Heart left ventricle (tissue), 16 donors: ENCODE data around the gene LMCD1. TPM values are rescaled to one million over a fixed set of nuclear protein-coding genes. Genes with fewer than 3 reads are reported as not detected.
A peak's percentile ranks its signal among the peaks of the same experiment; 100 is the strongest.

ENCODE experiments used
- ATAC-seq, 4 donors: fragments of 200-7000 bp; cut with Tn5 transposase; one replicate each; pipeline ENCODE4 v1.9.1; 2020 to 2022; ENCODE audit warnings: moderate library complexity in 4 of 4, mild to moderate bottlenecking in 3 of 4, moderate number of reproducible peaks in 1 of 4
- DNase-seq, 5 donors: peaks; one replicate each; pipeline ENCODE4 v3.0.0-alpha.2; 2020
- H3K27ac ChIP-seq, 12 donors: fragments of 200-600 bp; sonication (generic) in 4 of 12; one replicate each; pipeline versions ENCODE4 v1.5.0 to v1.8.0; 2016 to 2022; ENCODE audit warnings: mild to moderate bottlenecking in 2 of 12
- H3K27me3 ChIP-seq, 9 donors: fragments of 200-600 bp; sonication (generic) in 2 of 9; one replicate each; pipeline versions ENCODE4 v1.5.1 to v1.8.0; 2016 to 2022; ENCODE audit warnings: mild to moderate bottlenecking in 3 of 9
- H3K36me3 ChIP-seq, 9 donors: fragments of 200-600 bp; sonication (generic) in 2 of 9; one replicate each; pipeline versions ENCODE4 v1.5.0 to v1.8.0; 2018 to 2022; ENCODE audit warnings: mild to moderate bottlenecking in 2 of 9
- H3K4me1 ChIP-seq, 12 donors: fragments of 200-600 bp; sonication (generic) in 4 of 12; one replicate each; pipeline versions ENCODE4 v1.5.0 to v1.8.0; 2016 to 2022; ENCODE audit warnings: mild to moderate bottlenecking in 3 of 12
- H3K4me3 ChIP-seq, 12 donors: fragments of 200-600 bp; sonication (generic) in 4 of 12; one replicate each; pipeline versions ENCODE4 v1.5.0 to v1.8.0; 2017 to 2022; ENCODE audit warnings: mild to moderate bottlenecking in 9 of 12, moderate library complexity in 4 of 12
- H3K9me3 ChIP-seq, 12 donors: fragments of 200-600 bp; sonication (generic) in 4 of 12; one replicate each; pipeline versions ENCODE4 v1.5.0 to v1.8.0; 2016 to 2022; ENCODE audit warnings: mild to moderate bottlenecking in 1 of 12
- CTCF ChIP-seq, 12 donors: fragments of 200-600 bp; sonication (generic) in 4 of 12; IDR thresholded peaks; one replicate each; pipeline versions ENCODE4 v1.5.0 to v1.8.0; 2018 to 2022; ENCODE audit warnings: antibody characterized with exemption in 12 of 12, mild to moderate bottlenecking in 5 of 12
- POLR2A ChIP-seq, 2 donors: fragments of 450-650 bp; IDR thresholded peaks; one replicate each; pipeline ENCODE4 v1.6.1; 2017; ENCODE audit warnings: antibody characterized with exemption in 2 of 2, mild to moderate bottlenecking in 2 of 2, moderate library complexity in 2 of 2
- WGBS, 4 donors: extraction: QIAGEN DNeasy Blood & Tissue Kit in 2 of 4; methylation state at CpG; one replicate each; pipeline versions ENCODE4 v1.1.5 to v1.1.7; 2013 to 2018; 5-methylcytosine and 5-hydroxymethylcytosine counted together
- intact Hi-C, 10 donors: fragments of 100-400 bp; cut with DNase I; formaldehyde crosslinking; loops; one replicate each; pipeline versions ENCODE4 v1.11.1 to v1.14.2; 2022
- polyA plus RNA-seq, 2 donors: library from polyadenylated mRNA; stranded (reverse); fragments of 200-250 nt; gene quantifications; one replicate each; pipeline ENCODE4 v1.2.3, GENCODE V29; 2013
- total RNA-seq, 9 donors: library from RNA; depleted of rRNA in 2 of 9; stranded (reverse); fragments of >200 nt in 2 of 9; fragmentation: NEBNext Ultra II Directional in 3 of 9; extraction: Animal tissue kit (Norgen Biotek cat#: 25700) in 3 of 9; gene quantifications; one replicate each; pipeline versions ENCODE4 v1.1.0 to v1.2.4, GENCODE V29; 2016 to 2023
- donor health status: ischemic (EF 13 %, LVEDD 7.1; RV severe dilation, severe dysfunction).
- donor health status: healthy with polysubstance abuse.
- donor health status: DM: no; HTN: yes; CAD: no.
- donor health status: DM: no; HTN: no; CAD: no.
- donor health status: ischemic (EF 25% LVEDD 6.9; RV normal size, moderate dysfunction).
- donor health status: ischemic (EF 25% LVEDD 5.7; RV mildly dilated, moderate dysfunction).
- donor health status: healthy.
- donor health status: DM: yes; HTN: yes; CAD: no.
- donor health status: ischemic (EF 35%, LVEDD 5.7; RV mildly dilated, moderate dysfunction).
- donor health status: nonischemic (EF 11% LVEDD 7.7; RV severe dilation, severe dysfunction).
- donor health status: DM: yes; HTN: yes; CAD: no.
- donor health status: PGD.
- donor health status: ischemic (EF 29% LVEDD 5.4; RV normal size, mild dysfunction).
- donor health status: nonischemic (EF 23%, LVEDD 6.1; RV moderate dilation, normal function).

The LMCD1 gene
- total and polyA plus RNA-seq, 11 donors = 34.9 to 661 (median 54.6) TPM

DNA sequence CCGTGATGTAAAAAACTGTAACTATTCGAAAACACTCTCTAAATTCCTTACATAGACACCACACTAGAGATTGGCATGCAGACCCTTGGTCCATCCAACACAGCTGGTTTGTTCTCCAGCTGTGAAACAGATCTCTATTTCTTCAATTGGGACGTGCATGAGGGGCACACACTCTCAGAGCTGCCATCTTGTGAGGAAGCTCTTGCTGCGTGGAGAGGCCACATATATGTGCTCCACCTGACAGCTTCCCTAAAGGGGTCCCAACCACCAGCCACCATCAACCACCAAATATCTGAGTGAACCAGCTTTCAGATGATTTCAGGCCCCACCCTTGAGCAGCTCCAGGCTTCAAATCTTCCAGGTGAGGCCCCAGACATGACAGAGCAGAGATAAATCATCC lies 117.3 kb downstream of the LMCD1 start:
- no peak for DNase-seq
- WGBS, 4 donors = 96 to 98% (median 97%) methylated on average over 4 of the region's 4 CpGs
- no peaks in the 10 kb centered on the region for H3K36me3 ChIP-seq
- H3K9me3 ChIP-seq = peaks cover 0 to 7% (median 0%) of the 10 kb centered on the region in 12 donors
- TF ChIP-seq CTCF (IDR thresholded peaks at IDR 0.05) (no peak), POLR2A (IDR thresholded peaks at IDR 0.05) (no peak)
- H3K27ac ChIP-seq = no peak overlapping the region
- ATAC-seq = no peak
- peaks cover 0 to 25% (median 12%) of the 10 kb centered on the region in 12 donors for H3K4me1 ChIP-seq
- intact Hi-C loops = no loop called here
- H3K4me3 ChIP-seq = no peak overlapping the region
- H3K27me3 ChIP-seq = no peaks in the 10 kb centered on the region

DNA sequence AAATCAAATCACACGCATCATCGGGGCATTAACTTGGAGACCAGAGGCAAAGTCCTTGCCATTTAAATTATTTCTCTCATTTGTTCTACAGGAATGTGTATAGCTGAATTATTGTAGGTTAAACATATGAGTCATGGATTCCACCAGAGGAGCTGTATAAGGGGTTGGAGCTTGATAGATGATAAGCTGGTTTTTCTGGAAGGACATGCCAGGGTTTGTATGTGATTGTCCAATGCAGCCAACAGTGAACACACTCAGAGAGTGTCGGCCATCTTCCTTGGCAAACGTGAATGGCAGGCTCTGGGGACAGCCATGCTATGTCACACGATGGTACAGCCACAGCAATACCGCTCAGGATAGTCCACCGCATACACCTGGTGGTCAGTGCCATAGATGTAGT lies 117.9 kb downstream of the LMCD1 start:
- Histone ChIP-seq H3K9me3 (peaks cover 0 to 7% (median 0%) of the 10 kb centered on the region in 12 donors), H3K4me3 (no peak overlapping the region), H3K36me3 (no peaks in the 10 kb centered on the region), H3K4me1 (peaks cover 0 to 25% (median 12%) of the 10 kb centered on the region in 12 donors), H3K27ac (no peak overlapping the region), H3K27me3 (no peaks in the 10 kb centered on the region)
- 95 to 96% (median 96%) methylated on average over 7 of the region's 7 CpGs for WGBS, 4 donors
- intact Hi-C loops = no loop called here
- no peak for DNase-seq
- TF ChIP-seq POLR2A (IDR thresholded peaks at IDR 0.05) (no peak), CTCF (IDR thresholded peaks at IDR 0.05) (no peak)
- no peak for ATAC-seq

DNA sequence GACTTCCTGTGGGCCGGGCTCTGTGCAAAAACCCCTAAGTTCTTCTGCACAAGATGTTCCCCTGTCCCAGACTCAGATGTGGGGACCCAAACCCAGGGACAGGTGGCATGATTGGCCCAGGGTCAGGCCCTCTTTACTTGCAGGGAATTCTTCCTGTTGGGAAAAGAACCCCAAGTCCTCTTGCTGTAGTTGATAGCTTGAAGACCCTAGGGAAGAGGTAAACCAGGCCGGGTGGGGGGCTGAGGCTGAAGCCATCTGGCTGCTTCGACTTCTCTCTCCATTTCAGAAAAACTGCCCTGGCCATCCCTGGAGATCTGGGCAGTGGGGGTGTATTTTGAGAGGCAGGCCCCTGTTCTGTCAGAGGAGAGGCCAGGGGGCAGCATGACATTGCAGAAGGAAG lies 119.5 kb downstream of the LMCD1 start:
- WGBS, 4 donors = 76 to 93% (median 77%) methylated on average over 3 of the region's 3 CpGs
- ATAC-seq (no peak), DNase-seq (no peak)
- Histone ChIP-seq H3K4me1 (peaks cover 0 to 25% (median 12%) of the 10 kb centered on the region in 12 donors), H3K9me3 (peaks cover 0 to 7% (median 0%) of the 10 kb centered on the region in 12 donors), H3K27me3 (no peaks in the 10 kb centered on the region), H3K36me3 (no peaks in the 10 kb centered on the region), H3K4me3 (no peak overlapping the region), H3K27ac (no peak overlapping the region)
- intact Hi-C loops = loop anchor here in 9 of 10 donors (5.0 to 10.0 kb wide), 3 partner anchors 139 to 296 kb away; no protein-coding TSS in a partner anchor
- TF ChIP-seq POLR2A (IDR thresholded peaks at IDR 0.05) (no peak), CTCF (IDR thresholded peaks at IDR 0.05) (no peak)

DNA sequence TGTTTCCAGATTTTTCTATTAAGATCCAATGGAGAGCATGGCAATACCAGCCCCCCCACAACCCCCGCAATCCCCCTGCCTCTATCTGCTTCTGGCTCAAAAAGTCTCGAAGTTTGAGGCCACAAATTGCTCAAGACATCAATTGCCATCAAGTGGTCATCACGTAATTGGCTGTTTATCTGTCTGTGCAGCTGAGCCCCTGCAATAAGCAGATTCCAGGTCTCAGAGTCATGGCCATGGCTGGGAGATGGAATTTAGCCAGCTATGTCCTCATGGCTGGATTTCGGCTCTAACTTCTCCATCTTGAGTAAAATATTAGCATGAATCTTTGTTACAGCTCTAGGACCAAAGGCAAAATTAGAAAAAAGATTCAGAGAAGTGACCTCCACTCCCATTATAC lies 120.2 kb downstream of the LMCD1 start:
- peaks cover 0 to 7% (median 0%) of the 10 kb centered on the region in 12 donors for H3K9me3 ChIP-seq
- DNase-seq = peak in 1 of 5 donors; percentile 35
- no peak for TF ChIP-seq CTCF (IDR thresholded peaks at IDR 0.05)
- TF ChIP-seq POLR2A (IDR thresholded peaks at IDR 0.05) = no peak
- H3K36me3 ChIP-seq = no peaks in the 10 kb centered on the region
- WGBS, 4 donors = 82 to 89% (median 84%) methylated on average over 4 of the region's 4 CpGs
- ATAC-seq = peak in 1 of 4 donors; percentile 71
- H3K4me1 ChIP-seq = peaks cover 0 to 25% (median 12%) of the 10 kb centered on the region in 12 donors
- no peak overlapping the region for H3K4me3 ChIP-seq
- intact Hi-C loops = loop anchor here (2.0 to 10.0 kb wide), 4 partner anchors 140 to 297 kb away; no protein-coding TSS in a partner anchor
- no peaks in the 10 kb centered on the region for H3K27me3 ChIP-seq
- peak overlapping the region in 1 of 12 donors; percentile 10 for H3K27ac ChIP-seq
